GM19043 (cell line): ENCODE data around the gene MRPS15.

ENCODE experiments used
- ATAC-seq: cut with Tn5 transposase; IDR thresholded peaks from one replicate; pipeline ENCODE4 v1.9.1; 2021; ENCODE audit warnings: low read depth; ENCODE audit not compliant: unreplicated experiment

The MRPS15 gene

DNA sequence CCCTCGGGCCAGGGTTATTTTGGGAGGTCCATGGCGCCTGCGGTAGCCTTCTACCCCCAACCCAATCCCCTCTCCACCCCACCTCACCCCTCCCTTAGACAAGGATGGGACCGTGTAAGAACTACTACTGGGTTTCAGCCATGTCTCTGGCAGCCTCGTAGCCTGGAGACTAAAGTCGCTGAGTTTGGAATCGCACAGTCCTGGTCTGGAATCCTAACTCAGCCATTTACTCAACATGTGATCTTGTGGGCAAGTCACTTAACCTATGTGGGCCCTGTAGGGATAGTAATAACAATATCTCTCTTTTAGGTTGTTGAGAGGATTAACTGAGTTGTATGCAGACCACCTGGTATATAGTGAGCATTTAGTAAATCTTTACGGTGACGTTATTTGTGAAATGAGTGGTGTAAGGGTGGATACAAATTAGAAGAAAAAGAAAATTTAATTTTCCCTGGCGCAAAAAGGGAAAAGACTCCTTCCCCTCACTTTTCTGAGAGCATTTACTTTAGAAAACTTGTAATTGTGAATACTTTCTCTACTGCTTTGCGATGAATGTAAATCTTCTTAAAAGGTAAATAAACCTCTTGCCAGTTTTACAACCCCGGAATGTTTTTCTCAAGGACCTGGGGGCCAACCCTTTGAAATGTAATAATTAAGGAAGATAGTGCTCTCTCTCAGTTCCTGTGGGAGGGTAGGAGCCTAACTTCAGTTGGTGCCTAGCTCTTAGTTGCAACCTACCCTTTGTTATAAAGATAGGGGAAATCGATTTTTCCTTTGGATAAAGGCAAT is 615 bp upstream of the MRPS15 start:
- peak; percentile 33 for ATAC-seq

DNA sequence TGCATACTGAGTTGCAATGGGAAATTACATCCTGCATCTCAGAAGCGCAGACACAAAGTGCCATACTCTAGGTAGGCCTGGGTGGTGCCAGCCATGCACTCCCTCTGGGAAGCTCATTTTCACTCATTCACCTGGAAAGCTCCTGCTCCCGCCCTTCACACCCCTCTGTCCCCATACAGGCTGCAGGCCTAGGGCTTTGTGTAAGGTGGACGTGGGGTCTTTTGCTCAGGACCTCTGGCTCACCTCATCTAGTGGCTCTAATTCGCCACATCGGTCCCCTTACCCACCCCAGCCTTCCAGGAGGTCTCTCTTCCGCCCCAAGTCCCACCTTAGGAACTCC is 751 bp downstream of the MRPS15 start:
- no peak for ATAC-seq

DNA sequence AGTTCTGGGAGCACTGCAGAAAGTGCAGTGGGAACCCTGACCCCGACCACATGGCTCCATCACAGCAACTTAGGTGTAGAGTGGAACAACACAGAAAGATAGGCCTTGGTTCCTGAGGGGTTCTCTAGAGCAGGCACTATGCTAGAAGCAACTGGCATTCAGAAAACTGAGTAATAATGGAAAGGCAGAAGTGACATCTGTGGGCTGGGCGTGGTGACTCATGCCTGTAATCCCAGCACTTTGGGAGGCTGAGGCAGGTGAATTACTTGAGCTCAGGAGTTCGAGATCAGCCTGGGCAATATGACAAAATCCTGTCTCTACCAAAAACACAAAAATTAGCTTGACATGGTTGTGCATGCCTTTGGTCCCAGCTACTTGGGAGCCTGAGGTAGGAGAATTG is 5.3 kb downstream of the MRPS15 start:
- no peak for ATAC-seq

DNA sequence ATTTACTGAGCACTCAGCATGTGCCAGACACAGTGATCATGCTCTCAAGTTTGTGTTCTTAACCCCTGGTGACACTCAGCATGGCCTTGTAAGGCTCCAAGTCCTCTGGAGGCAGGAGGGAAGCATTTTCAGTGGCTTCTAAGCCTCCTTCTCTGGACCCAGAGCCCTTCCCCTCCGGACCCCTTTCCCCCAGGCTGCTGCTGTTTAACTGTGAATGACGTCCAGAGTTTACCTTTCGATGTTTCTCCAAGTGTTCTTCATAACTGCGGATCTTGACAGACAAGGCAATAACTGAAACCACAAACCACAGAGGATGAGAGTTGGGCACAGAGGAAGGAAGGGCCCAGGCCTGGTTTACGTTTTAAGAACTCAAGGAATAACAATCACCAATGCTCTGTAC is 6.5 kb downstream of the MRPS15 start:
- ATAC-seq = no peak

DNA sequence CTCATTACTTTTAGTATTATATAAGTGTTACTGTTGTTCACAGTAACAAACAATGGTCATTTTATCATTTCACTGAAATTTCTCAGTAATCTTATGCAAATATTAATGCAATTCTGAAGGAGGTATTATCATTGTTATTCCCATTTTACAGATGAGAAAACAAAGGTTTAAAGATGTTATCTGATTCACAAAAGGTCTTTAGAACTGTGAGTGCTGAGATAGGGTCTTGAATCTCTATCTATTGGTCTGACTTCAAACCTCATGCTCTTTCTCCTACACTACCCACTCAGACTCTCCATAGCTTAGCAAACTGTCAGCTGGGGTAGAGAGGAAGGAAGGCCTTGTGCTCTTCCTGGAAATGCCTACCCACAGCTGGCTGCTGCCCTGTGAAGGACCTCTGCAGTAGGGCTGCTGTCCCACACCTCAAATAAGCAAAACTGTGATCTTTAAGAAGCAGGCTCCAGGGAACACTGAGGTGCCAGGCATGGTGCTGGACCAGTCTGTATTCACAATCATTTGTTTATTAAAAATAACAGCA is 7.7 kb downstream of the MRPS15 start:
- no peak for ATAC-seq

DNA sequence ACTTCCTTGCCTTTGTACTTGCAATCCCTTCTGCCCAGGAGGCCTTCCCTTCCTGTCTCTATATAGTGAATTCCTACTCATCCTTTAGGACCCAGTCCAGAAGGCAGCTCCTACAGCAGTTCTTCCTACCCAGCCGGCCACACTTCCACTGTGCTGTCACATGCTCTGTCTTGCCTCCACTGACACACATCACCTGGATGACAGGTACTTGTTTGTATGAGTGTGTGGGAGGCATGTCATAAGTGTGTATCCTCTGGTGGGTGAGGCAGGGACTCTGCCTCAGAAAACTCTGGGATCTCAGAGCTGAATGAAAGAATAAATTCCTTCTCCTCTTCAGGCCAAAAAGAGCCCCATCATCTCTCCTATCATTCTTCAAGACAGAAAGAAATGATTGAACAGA is 8.8 kb downstream of the MRPS15 start:
- no peak for ATAC-seq

DNA sequence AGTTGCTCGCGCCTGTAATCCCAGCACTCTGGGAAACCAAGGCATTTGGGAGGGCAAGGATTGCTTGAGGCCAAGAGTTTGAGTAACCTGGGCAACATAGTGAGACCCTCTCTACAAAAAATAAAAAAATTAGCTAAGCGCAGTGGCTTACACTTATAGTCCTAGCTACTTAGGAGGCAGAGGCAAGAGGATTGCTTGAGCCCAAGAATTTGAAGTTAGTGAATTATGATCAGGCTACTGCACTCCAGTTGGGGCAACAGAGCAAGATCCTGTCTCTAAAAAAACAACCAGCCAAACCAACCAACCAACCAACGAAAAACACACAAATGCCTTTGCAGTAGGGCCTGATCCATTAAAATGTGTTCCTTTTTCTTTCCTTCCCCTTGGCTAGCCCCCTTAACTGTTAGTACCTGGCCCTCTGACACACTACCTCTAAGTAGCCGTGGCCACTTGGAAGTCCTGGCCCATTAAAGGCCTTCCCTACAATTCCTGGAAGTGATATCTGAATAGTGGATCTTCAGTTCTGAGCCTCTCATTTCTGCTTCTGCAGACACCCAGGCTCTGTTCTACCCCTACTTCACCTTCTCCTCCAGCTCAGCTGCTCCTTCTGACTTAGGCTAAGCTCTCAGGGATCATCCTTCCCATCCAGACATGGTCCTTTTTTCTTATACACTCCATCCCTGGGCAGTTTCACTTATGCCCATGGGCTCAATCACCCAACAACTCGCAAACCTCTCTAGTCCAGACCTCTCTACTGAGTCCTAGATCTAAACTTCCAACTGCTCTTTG is 10.4 kb downstream of the MRPS15 start:
- ATAC-seq = no peak

DNA sequence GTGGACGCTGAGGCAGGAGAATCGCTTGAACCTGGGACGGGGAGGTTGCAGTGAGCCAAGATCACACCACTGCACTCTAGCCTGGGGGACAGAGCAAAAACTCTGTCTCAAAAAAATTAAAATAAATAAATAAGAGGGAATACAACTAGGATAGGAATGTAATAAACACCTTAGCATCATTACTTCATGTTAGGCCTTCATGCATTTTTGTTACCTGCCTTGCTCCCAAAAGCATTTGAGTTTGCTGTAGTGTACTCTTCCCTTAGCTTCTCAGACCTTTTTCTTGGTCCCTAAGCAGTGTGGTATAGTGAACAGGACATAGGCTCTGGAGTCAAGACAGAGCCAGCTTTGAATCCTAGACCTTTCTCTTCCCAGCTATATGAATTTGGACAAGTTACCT is 11.1 kb downstream of the MRPS15 start:
- no peak for ATAC-seq

DNA sequence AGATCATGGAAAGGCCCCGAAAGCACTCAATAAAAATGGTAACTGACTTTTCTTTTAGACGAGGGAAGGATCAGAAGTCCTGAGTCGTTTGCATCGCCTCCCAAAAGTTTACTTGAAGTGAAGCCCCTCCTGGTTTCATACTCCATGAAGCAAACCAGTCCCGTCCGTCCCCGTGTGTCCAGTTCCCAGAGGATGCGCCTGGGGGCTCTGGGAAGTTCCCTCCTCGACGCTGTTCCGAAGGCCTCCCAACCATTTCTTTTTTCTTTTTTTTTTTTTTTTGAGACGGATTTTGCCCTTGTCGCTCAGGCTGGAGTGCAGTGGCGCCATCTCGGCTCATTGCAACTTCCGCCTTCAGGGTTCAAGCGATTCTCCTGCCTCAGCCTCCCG is 13.3 kb downstream of the MRPS15 start:
- ATAC-seq = no peak

DNA sequence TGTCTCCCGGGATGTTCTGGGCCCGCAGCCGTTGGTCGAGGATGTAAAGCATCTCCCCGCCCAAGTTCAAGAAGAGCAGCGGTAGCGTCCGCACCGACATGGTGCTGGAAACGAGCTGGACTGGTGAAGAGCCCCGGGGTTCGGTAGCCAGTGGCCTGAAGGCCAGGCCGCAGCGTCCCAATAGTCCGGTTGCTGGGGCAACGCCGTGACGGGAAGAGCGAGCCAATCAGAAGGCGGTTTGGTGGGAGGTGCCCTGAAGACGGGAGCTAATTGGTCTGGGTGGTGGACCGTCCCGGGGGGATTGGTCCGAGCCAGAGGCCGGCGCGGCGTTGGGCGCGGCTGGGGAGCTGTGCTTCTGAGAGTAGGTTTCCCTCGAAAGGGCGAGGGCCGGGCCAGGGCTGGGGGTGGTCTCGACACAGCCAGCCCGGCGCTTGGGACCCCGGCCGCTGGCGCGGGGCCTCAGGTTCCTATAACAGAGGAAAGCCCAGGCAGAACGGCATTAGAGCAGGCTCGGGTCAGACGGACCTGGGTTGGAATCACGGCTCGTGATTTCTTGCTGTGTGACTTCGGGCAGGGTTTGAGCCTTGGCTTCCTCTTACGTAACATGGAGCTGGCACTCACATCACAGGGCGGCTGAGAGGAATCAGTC is 13.8 kb downstream of the MRPS15 start, which contains the start of gene OSCP1:
TSS of gene OSCP1 (minus strand) at position 182 of the 649 bp plus-strand sequence. CDS start at position 100, 82 bp downstream.
- peak; percentile 97 for ATAC-seq

DNA sequence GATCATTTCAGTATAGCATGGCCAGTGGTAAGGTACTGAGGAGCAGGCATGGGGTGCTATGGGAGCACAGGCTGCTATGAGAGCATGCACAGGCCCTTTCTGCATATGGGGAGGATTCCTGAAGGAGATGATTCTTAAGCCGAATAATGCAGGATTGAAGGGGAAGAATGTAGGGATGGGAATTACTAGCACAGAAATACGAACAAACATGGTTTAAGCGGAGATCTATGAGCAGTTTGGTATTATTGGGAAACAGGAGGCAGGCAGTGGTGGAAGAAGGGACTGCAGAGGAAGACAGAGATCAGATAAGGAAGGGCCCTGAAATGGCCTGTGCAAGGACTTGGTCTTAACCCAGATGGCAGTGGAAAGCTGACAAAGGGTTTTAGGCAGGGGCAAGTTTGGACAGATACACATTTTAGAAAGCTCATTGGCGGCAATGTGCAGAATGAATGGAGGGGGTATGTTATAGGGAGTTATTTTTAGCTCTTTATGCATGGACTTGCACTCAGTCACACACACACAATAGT is 15.6 kb downstream of the MRPS15 start:
- ATAC-seq = no peak

DNA sequence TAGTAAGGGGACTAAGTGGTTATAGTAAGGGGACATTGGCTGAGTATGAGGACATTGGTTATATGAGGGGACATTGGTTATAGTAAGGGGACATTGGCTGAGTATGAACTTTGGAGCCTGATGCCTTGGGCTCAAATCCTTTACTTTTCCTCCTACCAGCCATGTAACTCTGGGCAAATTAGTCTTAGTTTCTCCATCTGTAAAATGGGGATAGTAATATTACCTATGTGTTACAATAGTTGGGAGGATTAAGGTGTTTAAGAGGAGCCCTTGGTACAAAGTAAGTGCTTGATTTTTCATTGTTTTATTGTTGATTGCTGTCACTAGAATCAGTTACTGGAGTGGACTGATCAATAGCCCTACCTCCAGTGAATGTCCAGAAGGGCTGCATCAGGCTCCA is 16.7 kb downstream of the MRPS15 start:
- no peak for ATAC-seq

DNA sequence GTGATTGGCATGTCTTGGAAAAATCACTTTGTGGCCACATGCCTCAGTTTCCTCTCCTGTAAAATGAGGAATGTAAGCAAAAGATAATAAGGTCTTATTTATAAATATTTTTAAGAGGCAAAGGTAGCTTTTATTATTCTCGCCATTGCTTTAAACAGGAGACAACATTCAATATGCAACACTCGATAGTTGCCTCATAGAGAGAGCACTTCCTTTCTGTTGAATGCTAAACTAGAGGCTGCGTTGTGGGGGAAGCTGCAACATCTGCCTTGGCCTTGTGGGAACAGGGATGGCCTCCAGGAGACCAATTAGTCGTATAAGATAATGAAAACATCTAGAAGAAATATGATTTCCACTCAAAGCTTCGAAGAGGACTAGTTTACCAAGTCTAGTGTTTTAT is 17.4 kb downstream of the MRPS15 start:
- ATAC-seq = no peak

DNA sequence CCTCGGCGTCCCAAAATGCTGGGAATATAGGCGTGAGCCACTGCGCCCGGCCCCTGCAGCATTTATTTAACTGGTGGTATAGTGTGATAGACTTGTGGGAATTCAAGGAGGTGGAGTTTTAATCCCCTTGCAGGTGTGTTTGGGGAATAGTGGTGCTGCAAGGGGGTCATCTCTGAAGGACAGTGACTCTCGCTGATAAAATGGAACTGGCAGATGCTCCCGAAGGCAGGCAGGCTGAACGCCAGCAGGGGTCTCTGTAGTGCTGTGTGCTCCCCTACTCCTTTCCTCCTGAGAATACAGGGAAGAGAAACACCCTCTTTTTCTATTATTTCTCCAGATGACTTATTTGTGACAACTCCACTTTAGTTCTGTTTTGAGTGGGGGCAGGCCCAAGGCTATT is 17.9 kb downstream of the MRPS15 start:
- ATAC-seq = no peak

DNA sequence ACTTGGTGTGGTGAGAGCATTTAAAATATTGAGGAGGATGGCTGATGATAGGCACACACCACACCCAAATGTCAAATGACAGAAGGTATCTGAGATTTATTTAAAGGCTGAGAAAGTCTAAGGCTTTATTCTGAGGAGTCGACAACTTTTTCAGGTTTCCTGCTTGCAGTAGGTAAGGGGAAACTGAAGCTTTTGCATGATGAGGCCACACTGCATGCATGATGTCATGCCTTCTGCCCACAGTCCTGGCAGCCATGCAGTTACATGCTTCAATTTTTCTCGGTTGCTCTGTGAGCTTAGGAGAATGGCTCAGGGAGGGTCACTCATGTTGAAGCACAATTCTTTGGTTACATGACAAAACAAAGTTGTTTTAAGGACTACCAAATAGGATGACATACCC is 20.9 kb downstream of the MRPS15 start:
- no peak for ATAC-seq

DNA sequence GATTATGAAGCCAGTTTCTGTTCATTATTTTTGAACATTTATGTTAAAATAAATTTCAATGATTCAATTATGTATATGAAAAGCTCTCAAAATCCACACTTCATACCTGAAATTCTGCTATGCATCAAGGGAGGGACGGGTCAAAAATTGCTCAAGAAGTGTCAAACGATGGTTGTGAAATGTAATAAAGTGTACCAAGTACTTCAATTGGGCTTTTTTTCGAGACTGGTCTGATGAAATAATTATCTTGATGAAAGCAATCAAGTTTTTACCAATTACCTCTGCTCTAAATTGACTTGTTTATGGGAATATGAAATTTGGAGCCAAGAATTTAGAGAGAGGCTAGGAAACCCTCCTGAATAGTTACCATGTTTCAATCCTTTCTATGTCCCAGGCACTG is 21.8 kb downstream of the MRPS15 start:
- ATAC-seq = no peak

DNA sequence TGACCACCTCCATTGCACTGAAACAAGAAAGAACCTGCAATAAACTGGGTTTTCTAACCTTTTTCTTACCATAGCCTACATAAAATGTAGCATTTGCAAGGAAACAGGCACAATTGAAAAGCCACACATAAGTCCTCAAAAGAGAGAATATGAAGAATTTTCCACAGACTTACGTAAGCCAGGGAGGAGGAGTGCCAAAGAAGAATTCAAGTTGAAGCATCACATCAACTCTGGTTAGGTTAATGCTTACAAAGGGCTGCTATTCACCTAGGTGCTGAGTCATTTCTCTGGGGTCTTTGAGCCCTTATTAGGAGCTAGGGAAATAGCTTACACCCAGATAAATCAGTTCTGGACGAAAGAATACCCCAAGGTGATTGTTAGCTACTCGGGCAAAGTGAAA is 23.5 kb downstream of the MRPS15 start:
- ATAC-seq = no peak

DNA sequence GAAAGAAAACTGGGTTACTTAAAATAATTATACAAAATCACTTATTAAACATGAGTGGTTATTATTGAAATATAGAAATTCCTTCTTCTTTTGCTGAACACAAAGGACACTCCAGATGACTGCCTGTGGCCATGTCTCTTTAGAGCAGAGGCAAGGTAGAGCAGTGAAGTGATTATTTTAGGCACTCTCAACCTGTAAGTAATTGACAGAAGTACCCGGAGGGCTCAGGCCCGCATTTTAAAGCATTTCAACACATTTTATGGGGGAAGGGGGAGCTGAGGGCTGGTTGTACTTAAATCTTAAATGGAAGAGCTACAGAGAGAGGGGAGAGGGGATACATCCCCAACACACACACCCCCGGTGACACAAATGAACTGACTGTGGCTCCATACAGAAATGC is 24.1 kb downstream of the MRPS15 start:
- ATAC-seq = no peak

DNA sequence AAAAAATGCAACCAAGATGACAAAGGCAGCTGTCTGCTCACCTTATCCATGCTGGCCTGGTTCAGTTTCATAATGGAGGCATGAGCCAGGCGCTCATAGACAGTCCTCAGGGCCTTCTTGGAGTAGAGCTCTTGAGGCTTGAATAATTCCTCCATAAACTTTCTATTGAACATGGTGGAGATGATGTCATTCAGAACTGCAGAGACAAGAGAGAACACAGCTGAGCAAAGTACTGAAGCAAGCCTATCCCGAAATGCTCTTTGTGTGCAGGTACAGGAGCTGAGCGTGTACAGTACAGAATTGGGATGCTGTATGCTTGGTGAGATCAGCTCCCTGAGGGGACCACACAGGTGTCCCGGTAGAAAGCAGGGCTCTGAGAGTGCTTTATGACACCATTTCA is 25.5 kb downstream of the MRPS15 start:
- no peak for ATAC-seq

DNA sequence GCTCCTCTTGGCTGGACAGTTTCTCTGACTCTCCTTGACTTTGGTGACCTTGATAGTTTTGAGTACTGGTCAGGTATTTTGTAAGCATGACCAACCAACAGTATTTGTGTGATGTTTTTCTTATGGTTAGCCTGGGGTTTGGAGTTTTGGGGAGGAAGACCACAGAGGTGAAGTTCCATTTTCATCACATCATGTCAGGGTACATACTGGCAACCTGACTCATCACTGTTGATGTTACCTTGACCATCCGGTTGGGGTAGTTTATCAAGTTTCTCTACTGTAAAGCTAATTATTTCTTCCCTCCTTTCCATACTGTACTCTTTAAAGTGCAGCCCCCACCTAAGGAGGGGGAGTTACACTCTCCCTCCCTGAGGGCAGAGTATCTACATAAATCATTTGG is 27.4 kb downstream of the MRPS15 start:
- no peak for ATAC-seq

DNA sequence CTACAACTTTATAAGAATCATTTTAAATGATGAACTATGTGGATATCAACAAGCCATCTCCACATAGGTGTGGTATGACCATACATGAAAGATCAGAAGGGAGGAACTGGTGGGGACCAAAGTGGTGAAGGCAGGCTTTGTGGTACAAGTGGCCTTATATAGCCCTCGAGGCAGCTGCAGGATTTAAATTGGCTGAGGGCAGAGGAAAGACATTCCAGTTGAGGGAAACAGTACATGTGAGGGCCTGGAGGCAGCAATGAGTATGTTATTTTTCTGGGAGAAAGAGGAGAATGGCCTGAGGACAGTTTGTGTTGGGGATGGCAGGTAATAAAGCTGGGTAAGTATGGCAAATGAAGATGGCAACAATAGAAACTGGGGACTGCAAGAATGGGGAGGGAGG is 31.1 kb downstream of the MRPS15 start:
- ATAC-seq = no peak
